HEK293 (cell line): Measurements from ENCODE around the gene HERC2.

Experiments
- FEZF1 ChIP-seq: fragments of 450-650 bp; formaldehyde crosslinking; IDR thresholded peaks from 2 replicates; pipeline ENCODE4 v1.5.1; 2016; ENCODE audit warnings: missing biosample characterization, missing genetic modification characterization
- HOXA7 ChIP-seq: sonication (generic); formaldehyde crosslinking; IDR thresholded peaks from 2 replicates; pipeline ENCODE4 v1.8.1; 2022; ENCODE audit warnings: missing genetic modification reagents, borderline replicate concordance
- KLF10 ChIP-seq: fragments of 450-650 bp; IDR thresholded peaks from 2 replicates; pipeline ENCODE4 v1.5.1; 2018; ENCODE audit warnings: missing biosample characterization, mild to moderate bottlenecking, missing genetic modification characterization
- ZBTB8A ChIP-seq: fragments of 450-650 bp; formaldehyde crosslinking; IDR thresholded peaks from 2 replicates; pipeline ENCODE4 v1.5.1; 2016; ENCODE audit warnings: missing biosample characterization, missing genetic modification characterization
- ZNF157 ChIP-seq: fragments of 450-650 bp; formaldehyde crosslinking; IDR thresholded peaks from 2 replicates; pipeline ENCODE4 v1.5.1; 2016; ENCODE audit warnings: missing biosample characterization, missing genetic modification characterization
- ZNF239 ChIP-seq: fragments of 450-650 bp; formaldehyde crosslinking; IDR thresholded peaks from 2 replicates; pipeline ENCODE4 v1.5.1; 2016; ENCODE audit warnings: missing biosample characterization, missing genetic modification characterization
- ZNF24 ChIP-seq: fragments of 450-650 bp; formaldehyde crosslinking; IDR thresholded peaks from 2 replicates; pipeline ENCODE4 v1.5.1; 2016; ENCODE audit warnings: missing biosample characterization, missing genetic modification characterization
- ZNF48 ChIP-seq: fragments of 450-650 bp; formaldehyde crosslinking; IDR thresholded peaks from 2 replicates; pipeline ENCODE4 v1.5.1; 2016; ENCODE audit warnings: missing biosample characterization, missing genetic modification characterization
- ZNF776 ChIP-seq: fragments of 450-650 bp; formaldehyde crosslinking; IDR thresholded peaks from 2 replicates; pipeline ENCODE4 v1.5.0; 2017; ENCODE audit warnings: missing biosample characterization, missing genetic modification characterization, borderline replicate concordance
- TF ChIP-seq, protein P1 (sequence below): fragments of 450-650 bp; formaldehyde crosslinking; IDR thresholded peaks from 2 replicates; pipeline ENCODE4 v1.5.1; 2016; ENCODE audit warnings: missing biosample characterization, missing genetic modification characterization

GRCh38 chr15:28164876-28165275, 157.1 kb downstream of the HERC2 start:
- TF ChIP-seq, protein P1, sequence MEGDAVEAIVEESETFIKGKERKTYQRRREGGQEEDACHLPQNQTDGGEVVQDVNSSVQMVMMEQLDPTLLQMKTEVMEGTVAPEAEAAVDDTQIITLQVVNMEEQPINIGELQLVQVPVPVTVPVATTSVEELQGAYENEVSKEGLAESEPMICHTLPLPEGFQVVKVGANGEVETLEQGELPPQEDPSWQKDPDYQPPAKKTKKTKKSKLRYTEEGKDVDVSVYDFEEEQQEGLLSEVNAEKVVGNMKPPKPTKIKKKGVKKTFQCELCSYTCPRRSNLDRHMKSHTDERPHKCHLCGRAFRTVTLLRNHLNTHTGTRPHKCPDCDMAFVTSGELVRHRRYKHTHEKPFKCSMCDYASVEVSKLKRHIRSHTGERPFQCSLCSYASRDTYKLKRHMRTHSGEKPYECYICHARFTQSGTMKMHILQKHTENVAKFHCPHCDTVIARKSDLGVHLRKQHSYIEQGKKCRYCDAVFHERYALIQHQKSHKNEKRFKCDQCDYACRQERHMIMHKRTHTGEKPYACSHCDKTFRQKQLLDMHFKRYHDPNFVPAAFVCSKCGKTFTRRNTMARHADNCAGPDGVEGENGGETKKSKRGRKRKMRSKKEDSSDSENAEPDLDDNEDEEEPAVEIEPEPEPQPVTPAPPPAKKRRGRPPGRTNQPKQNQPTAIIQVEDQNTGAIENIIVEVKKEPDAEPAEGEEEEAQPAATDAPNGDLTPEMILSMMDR (tag by site-specific recombination): no peak
- TF ChIP-seq ZNF157 (tag by site-specific recombination) (no peak), ZNF24 (tag by site-specific recombination) (no peak), ZNF48 (tag by site-specific recombination) (no peak), HOXA7 (no peak), ZNF776 (no peak), FEZF1 (tag by site-specific recombination) (no peak), ZNF239 (no peak), KLF10 (tag by site-specific recombination) (no peak), ZBTB8A (no peak)
